Gastroesophageal sphincter (tissue), 4 donors: ENCODE data around the gene PPP2R5C. TPM values are rescaled to one million over a fixed set of nuclear protein-coding genes. Genes with fewer than 3 reads are reported as not detected.

Source experiments
- ATAC-seq: fragments of 150-250 bp; one replicate; pipeline ENCODE4 v1.9.1; 2016; ENCODE audit warnings: mild to moderate bottlenecking, moderate library complexity
- H3K27ac ChIP-seq, 4 donors: fragments of 200-600 bp; sonication (generic) in 3 of 4; 1 replicate in 3 of 4; 2 replicates in 1 of 4; pipeline ENCODE4 v1.5.1; 2016 to 2019
- H3K27me3 ChIP-seq: fragments of 200-600 bp; sonication (generic); one replicate; pipeline ENCODE4 v1.5.1; 2019
- H3K36me3 ChIP-seq, 2 donors: fragments of 200-600 bp; sonication (generic); one replicate each; pipeline ENCODE4 v1.5.1; 2019; ENCODE audit warnings: control low read depth in 1 of 2
- H3K4me1 ChIP-seq, 3 donors: fragments of 200-600 bp; sonication (generic); 1 replicate in 2 of 3; 2 replicates in 1 of 3; pipeline ENCODE4 v1.5.1; 2016 to 2019; ENCODE audit warnings: control low read depth in 2 of 3
- H3K4me3 ChIP-seq, 2 donors: fragments of 200-600 bp; sonication (generic); one replicate each; pipeline ENCODE4 v1.5.1; 2019; ENCODE audit warnings: mild to moderate bottlenecking in 1 of 2, moderate library complexity in 1 of 2
- H3K9me3 ChIP-seq, 3 donors: fragments of 200-600 bp; sonication (generic); one replicate each; pipeline ENCODE4 v1.5.1; 2017 to 2019; ENCODE audit warnings: control low read depth in 2 of 3
- EP300 ChIP-seq: sonication (generic); formaldehyde crosslinking; IDR thresholded peaks from one replicate; pipeline ENCODE4 v1.6.1; 2017; ENCODE audit warnings: antibody characterized with exemption, mild to moderate bottlenecking
- POLR2A ChIP-seq, 2 donors: fragments of 450-650 bp; IDR thresholded peaks; one replicate each; pipeline ENCODE4 v1.6.1; 2017; ENCODE audit warnings: antibody characterized with exemption in 2 of 2, mild to moderate bottlenecking in 2 of 2, moderate library complexity in 1 of 2
- POLR2AphosphoS5 ChIP-seq: sonication (generic); formaldehyde crosslinking; IDR thresholded peaks from one replicate; pipeline ENCODE4 v1.6.1; 2017; ENCODE audit warnings: antibody characterized with exemption
- WGBS, 2 donors: methylation state at CpG; one replicate each; pipeline ENCODE4 v1.1.5; 2018; ENCODE audit warnings: low coverage in 1 of 2; 5-methylcytosine and 5-hydroxymethylcytosine counted together
- total RNA-seq, 4 donors: library from RNA; depleted of rRNA; stranded (reverse); fragments of >200 nt; gene quantifications; one replicate each; pipeline ENCODE4 v1.1.0, GENCODE V29; 2016
- TF ChIP-seq, protein P1 (sequence below), 4 experiments: fragments of 200-600 bp in 2 of 4; fragments of 450-650 bp in 2 of 4; sonication (generic) in 1 of 4; IDR thresholded peaks; one replicate each; pipeline ENCODE4 v1.5.1; 2017 to 2019; ENCODE audit warnings: antibody characterized with exemption in 4 of 4, mild to moderate bottlenecking in 2 of 4, moderate library complexity in 2 of 4

The PPP2R5C gene
- total RNA-seq, 4 donors from 2014 or later: 123 to 199 (median 131) TPM

GRCh38 chr14:101965181-101965544, 203.7 kb downstream of the PPP2R5C start:
- no peaks in the 10 kb centered on the region for H3K9me3 ChIP-seq
- WGBS, 2 donors: 0% methylated on average over 1 of the region's 28 CpGs; no CpG with 5 or more reads in 1 of the 2 donors

GRCh38 chr14:101965770-101966722, 204.5 kb downstream of the PPP2R5C start:
- H3K27me3 ChIP-seq: no peaks in the 10 kb centered on the region
- peaks cover 0 to 80% (median 13%) of the 10 kb centered on the region in 3 donors for H3K4me1 ChIP-seq
- peaks cover 0 to 9% of the 10 kb centered on the region in 2 donors for H3K36me3 ChIP-seq
- TF ChIP-seq, protein P1, sequence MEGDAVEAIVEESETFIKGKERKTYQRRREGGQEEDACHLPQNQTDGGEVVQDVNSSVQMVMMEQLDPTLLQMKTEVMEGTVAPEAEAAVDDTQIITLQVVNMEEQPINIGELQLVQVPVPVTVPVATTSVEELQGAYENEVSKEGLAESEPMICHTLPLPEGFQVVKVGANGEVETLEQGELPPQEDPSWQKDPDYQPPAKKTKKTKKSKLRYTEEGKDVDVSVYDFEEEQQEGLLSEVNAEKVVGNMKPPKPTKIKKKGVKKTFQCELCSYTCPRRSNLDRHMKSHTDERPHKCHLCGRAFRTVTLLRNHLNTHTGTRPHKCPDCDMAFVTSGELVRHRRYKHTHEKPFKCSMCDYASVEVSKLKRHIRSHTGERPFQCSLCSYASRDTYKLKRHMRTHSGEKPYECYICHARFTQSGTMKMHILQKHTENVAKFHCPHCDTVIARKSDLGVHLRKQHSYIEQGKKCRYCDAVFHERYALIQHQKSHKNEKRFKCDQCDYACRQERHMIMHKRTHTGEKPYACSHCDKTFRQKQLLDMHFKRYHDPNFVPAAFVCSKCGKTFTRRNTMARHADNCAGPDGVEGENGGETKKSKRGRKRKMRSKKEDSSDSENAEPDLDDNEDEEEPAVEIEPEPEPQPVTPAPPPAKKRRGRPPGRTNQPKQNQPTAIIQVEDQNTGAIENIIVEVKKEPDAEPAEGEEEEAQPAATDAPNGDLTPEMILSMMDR (IDR thresholded peaks at IDR 0.05): no peak
- no peak for TF ChIP-seq POLR2AphosphoS5
- TF ChIP-seq POLR2A (IDR thresholded peaks at IDR 0.05): no peak
- no peaks in the 10 kb centered on the region for H3K9me3 ChIP-seq
- no peak for ATAC-seq
- H3K4me3 ChIP-seq: peak overlapping the region; percentile 70 to 88
- WGBS, 2 donors: 12 to 20% methylated on average over 5 of the region's 5 CpGs
- H3K27ac ChIP-seq: peak overlapping the region; percentile 72 to 97 (median 96)

More at GRCh38 chr14:101965181-101965544, 203.7 kb downstream of the PPP2R5C start:
- H3K27me3 ChIP-seq: no peaks in the 10 kb centered on the region
- peaks cover 0 to 74% (median 13%) of the 10 kb centered on the region in 3 donors for H3K4me1 ChIP-seq
- H3K4me3 ChIP-seq: peak overlapping the region; percentile 70 to 88
- TF ChIP-seq, protein P1 (IDR thresholded peaks at IDR 0.05): no peak
- no peak for TF ChIP-seq POLR2A (IDR thresholded peaks at IDR 0.05)
- no peak for TF ChIP-seq POLR2AphosphoS5
- TF ChIP-seq EP300: no peak
- peaks cover 0 to 9% of the 10 kb centered on the region in 2 donors for H3K36me3 ChIP-seq
- ATAC-seq: peak; percentile 37
- peak overlapping the region; percentile 72 to 97 (median 96) for H3K27ac ChIP-seq

- 52 to 83% methylated on average over 2 of the region's 2 CpGs for WGBS, 2 donors
- Histone ChIP-seq H3K9me3 (no peaks in the 10 kb centered on the region), H3K4me1 (peaks cover 2 to 80% (median 19%) of the 10 kb centered on the region in 3 donors), H3K27me3 (no peaks in the 10 kb centered on the region), H3K36me3 (peaks cover 0 to 9% of the 10 kb centered on the region in 2 donors), H3K4me3 (no peak overlapping the region), H3K27ac (peak overlapping the region in 3 of 4 donors; percentile 15 to 97 (median 95))
- TF ChIP-seq EP300 (no peak), POLR2A (IDR thresholded peaks at IDR 0.05) (no peak), POLR2AphosphoS5 (no peak)
- TF ChIP-seq, protein P1 (IDR thresholded peaks at IDR 0.05): no peak
- no peak for ATAC-seq
These were observed 205.2 kb downstream of the PPP2R5C start for GRCh38 chr14:101966742-101967141.

GRCh38 chr14:101968186-101968585, 206.7 kb downstream of the PPP2R5C start:
- H3K4me3 ChIP-seq: no peak overlapping the region
- no peaks in the 10 kb centered on the region for H3K9me3 ChIP-seq
- no peak for ATAC-seq
- TF ChIP-seq POLR2A (IDR thresholded peaks at IDR 0.05) (no peak), EP300 (no peak), POLR2AphosphoS5 (no peak)
- TF ChIP-seq, protein P1 (IDR thresholded peaks at IDR 0.05): no peak
- peaks cover 6 to 80% (median 30%) of the 10 kb centered on the region in 3 donors for H3K4me1 ChIP-seq
- WGBS, 2 donors: 65 to 70% methylated on average over 2 to 4 of the region's 4 CpGs
- peak overlapping the region in 2 of 4 donors; percentile 95 to 97 for H3K27ac ChIP-seq
- H3K36me3 ChIP-seq: peaks cover 0 to 9% of the 10 kb centered on the region in 2 donors
- no peaks in the 10 kb centered on the region for H3K27me3 ChIP-seq
